ENCODE results near the gene DTX3.

The DTX3 gene

GRCh38 chr12:57619434-57620244, 15.0 kb downstream of the DTX3 start:
- no peak for DNase-seq (ENCODE audit: low read depth in 2 of 3, low spot score in 1 of 3)

GRCh38 chr12:57620245-57620935, 15.8 kb downstream of the DTX3 start:
- no peak for DNase-seq (ENCODE audit: low read depth in 2 of 3, low spot score in 1 of 3)

DNA sequence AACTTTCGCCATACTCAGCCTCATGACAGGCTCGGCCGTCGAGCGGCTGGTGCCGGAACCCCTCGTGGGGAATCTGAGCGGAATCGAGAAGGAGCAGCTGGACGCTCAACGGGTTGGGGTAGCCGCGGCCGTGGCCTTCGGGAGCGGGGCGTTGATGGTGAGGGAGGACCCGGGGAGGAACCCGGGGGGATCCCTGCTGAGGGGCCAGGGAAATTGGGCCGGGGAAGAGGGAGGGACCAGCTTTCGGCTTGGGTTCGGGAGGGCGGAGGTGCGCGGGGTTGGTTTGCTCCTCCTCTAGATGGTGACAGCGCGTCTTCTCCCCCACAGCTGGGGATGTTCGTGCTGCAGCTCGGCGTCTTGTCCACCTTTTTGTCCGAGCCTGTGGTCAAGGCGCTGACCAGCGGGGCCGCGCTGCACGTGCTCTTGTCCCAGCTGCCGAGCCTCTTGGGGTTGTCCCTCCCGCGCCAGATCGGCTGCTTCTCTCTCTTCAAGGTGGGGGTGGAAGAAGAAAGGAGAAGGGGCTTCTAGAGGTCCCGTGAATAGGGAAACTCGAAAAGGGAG, 16.4 kb downstream of the DTX3 start:
- no peak for DNase-seq (ENCODE audit: low read depth in 2 of 3, low spot score in 1 of 3)

DNA sequence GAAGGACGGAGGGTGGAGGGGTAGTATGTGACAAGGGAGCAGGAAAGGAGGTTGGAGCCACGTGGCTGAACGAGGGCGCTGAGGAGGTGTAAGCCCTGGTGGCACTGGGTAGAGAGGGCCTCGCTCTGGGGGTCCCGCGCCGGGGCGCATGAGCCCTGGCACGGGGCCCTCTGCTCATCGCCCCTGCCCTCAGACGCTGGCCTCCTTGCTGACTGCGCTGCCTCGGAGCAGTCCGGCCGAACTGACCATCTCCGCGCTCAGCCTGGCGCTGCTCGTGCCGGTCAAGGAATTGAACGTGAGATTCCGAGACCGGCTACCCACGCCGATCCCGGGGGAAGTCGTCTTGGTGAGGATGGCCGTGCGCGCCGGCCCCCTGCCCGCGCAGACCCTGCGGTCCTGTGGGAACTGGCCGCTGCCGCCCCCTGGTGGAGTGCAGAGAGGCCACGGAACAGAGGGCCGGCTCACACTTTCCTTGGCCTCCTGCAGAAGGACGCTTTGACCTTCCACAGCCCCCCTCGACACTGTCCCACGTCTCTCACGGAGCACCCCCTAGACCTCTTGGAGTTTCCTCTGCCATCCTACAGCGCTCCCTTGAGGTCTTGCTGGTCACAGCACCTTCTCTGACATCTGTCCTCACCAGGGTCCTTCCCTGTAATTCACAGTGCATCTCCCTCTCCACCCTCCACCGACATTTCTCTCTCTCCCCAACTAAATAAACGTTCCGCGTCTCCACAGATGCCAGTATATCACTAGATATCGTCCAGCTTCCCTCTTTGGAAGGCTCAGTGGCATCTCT, 17.1 kb downstream of the DTX3 start:
- DNase-seq (ENCODE audit: low read depth in 2 of 3, low spot score in 1 of 3), result peak in 1 of 3 donors; percentile 57

GRCh38 chr12:57622293-57623245, 17.9 kb downstream of the DTX3 start:
- DNase-seq (ENCODE audit: low read depth in 2 of 3, low spot score in 1 of 3), result no peak

- DNase-seq (ENCODE audit: low read depth in 2 of 3, low spot score in 1 of 3), result no peak
These were observed 18.8 kb downstream of the DTX3 start for GRCh38 chr12:57623385-57623784.

- no peak for DNase-seq (ENCODE audit: low read depth in 2 of 3, low spot score in 1 of 3)
These were observed 19.3 kb downstream of the DTX3 start for GRCh38 chr12:57623811-57624390.

DNA sequence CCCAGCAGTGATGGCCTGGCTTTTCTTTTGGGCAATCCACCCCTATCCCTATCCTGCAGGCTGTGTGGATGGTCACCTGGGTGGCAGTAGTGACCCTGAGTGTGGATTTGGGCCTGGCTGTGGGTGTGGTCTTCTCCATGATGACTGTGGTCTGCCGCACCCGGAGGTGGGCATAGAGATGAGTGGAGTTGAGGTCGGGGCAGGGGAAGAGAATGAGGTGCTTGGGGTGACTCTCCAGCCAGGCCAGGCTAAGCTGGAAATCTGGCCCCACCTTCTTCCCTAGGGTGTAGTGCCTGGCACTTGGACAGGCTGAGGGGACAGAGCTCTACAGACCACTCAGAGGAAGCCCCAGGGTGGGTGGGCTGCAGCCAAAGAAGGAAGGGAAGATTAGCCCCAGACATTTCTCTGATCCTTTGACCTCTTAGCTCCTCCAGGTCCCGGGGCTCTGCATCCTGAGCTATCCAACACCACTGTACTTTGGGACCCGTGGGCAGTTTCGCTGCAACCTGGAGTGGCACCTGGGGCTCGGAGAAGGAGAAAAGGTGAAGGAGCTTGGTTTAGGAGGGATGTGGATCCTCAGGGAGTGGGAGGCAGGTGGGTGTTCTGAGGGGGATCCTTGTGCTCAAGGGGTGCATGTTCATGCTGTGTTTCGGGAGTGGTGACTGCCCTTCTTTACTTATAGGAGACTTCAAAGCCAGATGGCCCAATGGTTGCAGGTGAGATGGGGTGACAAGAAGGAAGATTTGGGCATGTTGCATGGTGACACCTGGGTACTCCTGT, 20.0 kb downstream of the DTX3 start:
- DNase-seq (ENCODE audit: low read depth in 2 of 3, low spot score in 1 of 3), result no peak

DNA sequence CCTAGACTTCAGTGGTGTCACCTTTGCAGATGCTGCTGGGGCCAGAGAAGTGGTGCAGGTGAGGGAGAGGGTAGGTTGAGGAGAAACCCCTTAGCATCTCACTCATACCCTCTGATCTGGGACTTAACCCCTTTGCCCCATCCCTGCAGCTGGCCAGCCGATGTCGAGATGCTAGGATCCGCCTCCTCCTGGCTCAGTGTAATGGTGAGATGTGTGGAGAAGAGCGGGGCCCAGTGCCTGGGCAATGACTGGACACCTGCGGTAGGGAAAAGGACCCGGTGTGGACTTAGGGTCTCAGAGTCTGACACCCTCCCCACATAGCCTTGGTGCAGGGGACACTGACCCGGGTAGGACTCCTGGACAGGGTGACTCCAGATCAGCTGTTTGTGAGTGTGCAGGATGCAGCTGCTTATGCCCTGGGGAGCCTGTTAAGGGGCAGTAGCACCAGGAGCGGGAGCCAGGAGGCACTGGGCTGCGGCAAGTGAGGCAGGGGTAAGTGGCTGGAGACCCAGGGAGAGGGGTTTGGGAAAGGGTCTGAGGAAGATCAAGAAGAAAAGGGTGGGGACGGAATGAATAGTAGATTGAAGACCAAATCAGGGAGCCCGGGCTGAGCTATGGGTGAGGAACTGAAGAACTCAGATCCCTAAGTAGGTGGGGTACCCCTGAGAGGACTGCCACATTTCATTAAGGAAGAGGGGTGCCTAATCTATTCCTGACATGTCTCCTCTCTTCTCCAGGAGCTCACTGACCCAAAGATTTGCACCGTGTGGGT, 20.8 kb downstream of the DTX3 start:
- DNase-seq (ENCODE audit: low read depth in 2 of 3, low spot score in 1 of 3), result no peak

GRCh38 chr12:57626111-57626920, 21.7 kb downstream of the DTX3 start:
- DNase-seq (ENCODE audit: low read depth in 2 of 3, low spot score in 1 of 3), result no peak

- no peak for DNase-seq (ENCODE audit: low read depth in 2 of 3, low spot score in 1 of 3)
These were observed 22.4 kb downstream of the DTX3 start for GRCh38 chr12:57626921-57627445.

DNA sequence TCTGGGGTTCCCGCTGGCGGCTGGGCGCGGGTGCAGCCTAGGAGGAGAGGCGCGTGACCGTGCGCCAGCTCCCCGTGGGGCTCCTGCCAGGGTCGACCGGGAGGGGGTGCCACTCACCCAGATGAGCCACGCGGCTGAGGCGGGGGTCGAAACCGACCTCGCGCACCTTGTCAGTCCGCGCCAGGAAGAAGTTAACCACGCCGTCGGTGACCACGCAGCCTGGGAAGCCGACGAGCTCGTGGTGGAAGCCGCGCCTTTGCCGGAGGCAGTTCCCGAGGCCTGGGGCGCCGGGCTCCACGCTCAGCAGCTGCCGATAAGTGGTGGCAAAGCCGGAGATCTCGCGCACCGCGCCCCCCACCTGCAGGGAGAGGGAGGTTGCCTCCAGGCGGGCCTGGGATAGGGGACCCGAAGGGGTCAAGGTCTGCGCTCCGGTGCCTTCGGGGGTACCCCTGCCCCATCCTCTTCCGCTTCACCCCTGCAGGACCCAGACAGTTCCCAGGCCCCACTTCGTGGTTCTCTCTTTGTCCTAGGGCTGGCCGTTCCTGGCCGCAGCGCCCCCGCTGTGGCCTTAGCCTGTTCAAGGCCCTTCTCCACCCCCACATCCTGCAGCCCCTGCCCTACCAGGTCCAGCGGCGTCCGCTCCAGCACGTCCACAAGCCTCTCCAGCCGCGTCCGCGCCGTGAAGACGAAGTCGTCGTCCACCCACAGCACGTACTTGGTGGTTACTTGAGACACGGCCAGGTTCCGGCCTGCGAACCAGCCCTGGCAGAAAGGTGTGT, 23.1 kb downstream of the DTX3 start:
- DNase-seq (ENCODE audit: low read depth in 2 of 3, low spot score in 1 of 3), result no peak

- DNase-seq (ENCODE audit: low read depth in 2 of 3, low spot score in 1 of 3), result no peak
These were observed 23.9 kb downstream of the DTX3 start for GRCh38 chr12:57628280-57629191.

DNA sequence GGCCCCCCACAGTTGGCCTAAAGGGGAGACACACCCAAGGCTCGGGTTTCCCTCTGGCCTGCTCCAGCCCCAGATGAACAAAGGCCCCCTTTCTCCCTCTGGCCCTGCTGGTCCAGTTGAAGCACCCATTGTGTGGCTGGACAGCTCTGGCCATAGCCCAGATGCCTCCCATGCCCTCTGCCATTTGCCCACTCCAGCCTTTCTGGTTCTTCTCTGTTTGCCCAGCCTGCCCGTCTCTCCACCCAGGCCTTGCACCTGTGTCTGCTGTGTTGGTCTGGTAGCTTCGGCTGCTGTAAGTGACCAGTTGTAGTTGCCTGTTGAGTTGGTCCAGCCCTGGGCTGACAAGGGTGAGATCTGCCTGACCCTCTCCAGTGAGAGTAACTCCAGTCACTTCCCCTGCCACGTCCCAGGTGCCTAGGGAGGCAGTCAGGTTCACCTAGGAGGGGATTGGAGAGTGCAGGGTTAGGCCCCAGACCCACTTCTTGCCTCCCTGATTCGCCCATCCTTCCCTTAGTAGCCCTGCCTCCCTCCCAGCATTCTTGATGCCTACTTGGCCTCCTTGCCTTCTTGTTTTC, 25.4 kb downstream of the DTX3 start:
- DNase-seq (ENCODE audit: low read depth in 2 of 3, low spot score in 1 of 3), result no peak

GRCh38 chr12:57630891-57631433, 26.3 kb downstream of the DTX3 start:
- DNase-seq (ENCODE audit: low read depth in 2 of 3, low spot score in 1 of 3), result no peak
